ENCODE measurements around the gene CYP26C1. TPM values are rescaled to one million over a fixed set of nuclear protein-coding genes. Genes with fewer than 3 reads are reported as not detected.
"Not testable (repeated sequence)": the region's sequence is repeated elsewhere in the genome, so short reads cannot be mapped to it uniquely, and the experiment has no call there.

CYP26C1 gene
- total RNA-seq, 1 donor from 2014 or later, result 0.05 TPM

DNA sequence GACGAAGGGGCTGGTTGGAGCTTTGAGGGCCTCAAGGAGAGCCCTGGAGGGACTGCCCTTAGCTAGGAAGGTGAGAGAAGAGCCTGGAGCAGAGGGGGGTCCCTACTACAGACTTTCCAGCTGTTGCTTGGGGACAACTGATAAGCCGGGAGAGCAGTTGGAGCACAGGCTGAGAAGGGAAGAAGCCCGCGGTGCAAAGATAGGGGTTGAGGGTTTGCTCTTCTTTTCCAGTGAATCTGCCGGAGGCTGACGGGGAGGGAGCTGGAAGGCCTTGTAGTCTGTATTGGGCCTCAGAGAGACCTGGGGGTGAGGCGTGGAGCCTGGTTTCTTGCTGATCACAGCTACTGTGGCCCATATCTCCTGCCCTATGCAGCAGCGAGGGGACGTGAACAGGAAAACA, 36.8 kb downstream of the CYP26C1 start:
- ATAC-seq (no peak), DNase-seq (ENCODE audit: missing footprints) (no peak)

DNA sequence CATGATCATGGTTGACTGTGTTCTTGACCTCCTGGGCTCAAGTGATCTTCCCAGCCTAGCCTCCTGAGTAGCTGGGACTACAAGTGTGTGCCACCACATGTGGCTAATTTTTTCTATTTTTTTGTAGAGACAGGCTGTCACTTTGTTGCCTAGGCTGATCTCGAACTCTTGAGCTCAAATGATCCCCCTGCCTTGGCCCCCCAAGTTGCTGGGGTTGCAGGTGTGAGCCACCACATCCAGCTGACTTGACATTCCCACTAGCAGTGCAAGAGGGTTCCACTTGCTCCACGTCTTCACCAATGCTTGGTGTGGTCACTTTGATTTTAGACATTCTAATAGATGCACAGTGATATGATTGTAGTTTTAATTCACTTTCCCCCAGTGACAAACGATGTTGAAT, 38.2 kb downstream of the CYP26C1 start:
- ATAC-seq, result no peak
- DNase-seq (ENCODE audit: missing footprints), result no peak
- intact Hi-C loops (cut with DNase I), result no loop called here

More for the DNA sequence above, 36.8 kb downstream of the CYP26C1 start:
- intact Hi-C loops (cut with DNase I), result no loop called here

DNA sequence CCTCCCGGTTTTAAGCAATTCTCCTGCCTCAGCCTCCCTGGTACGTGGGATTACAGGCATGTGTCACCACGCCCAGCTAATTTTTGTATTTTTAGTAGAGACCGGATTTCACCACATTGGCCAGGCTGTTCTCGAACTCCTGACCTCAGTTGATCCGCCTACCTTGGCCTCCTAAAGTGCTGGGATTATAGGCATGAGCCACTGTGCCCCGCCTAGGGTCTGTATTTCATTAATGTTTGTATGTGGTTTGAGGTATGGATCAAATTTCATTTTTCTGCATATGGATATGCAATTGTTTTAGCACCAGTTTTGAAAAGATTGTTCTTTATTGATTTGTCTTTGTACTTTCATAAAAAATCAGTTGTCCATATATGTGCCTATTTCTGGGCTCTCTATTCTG, 39.1 kb downstream of the CYP26C1 start:
- intact Hi-C loops (cut with DNase I), result no loop called here
- DNase-seq (ENCODE audit: missing footprints), result no peak
- no peak for ATAC-seq

DNA sequence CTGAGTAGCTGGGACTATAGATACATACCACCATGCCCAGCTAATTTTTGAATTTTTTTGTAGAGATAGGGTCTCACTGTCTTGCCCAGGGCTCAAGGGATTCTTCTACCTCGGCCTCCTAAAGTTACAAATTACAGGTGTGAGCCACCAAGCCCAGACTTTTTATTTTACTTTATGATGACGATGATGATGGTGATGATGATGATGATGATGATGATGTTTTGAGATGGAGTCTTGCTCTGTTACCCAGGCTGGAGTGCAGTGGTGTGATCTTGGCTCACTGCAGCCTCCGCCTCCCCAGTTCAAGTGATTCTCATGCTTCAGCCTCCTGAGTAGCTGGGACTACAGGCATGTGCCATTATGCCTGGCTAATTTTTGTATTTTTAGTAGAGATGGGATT, 40.5 kb downstream of the CYP26C1 start:
- ATAC-seq; intact Hi-C loops (cut with DNase I); DNase-seq (ENCODE audit: missing footprints): not testable (repeated sequence)

DNA sequence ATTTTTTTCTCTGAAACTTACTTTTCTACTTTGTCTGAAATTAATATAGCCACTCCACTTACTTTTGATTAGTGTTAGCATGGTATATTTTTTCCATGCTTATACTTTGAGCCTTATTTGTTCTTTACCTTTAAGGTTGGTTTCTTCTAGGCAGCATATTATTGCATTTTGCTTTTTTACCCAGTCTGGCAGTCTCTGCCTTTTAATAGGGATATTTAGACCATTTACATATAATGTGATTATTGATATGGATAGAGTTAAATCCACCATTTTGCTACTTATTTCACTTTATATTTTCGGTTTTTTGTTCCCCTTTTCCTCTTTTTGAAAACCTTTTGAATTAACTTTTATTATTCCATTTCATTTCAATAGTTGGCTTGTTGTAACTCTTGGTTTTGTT, 43.4 kb downstream of the CYP26C1 start:
- ATAC-seq, result no peak
- DNase-seq (ENCODE audit: missing footprints), result no peak
- intact Hi-C loops (cut with DNase I), result no loop called here

DNA sequence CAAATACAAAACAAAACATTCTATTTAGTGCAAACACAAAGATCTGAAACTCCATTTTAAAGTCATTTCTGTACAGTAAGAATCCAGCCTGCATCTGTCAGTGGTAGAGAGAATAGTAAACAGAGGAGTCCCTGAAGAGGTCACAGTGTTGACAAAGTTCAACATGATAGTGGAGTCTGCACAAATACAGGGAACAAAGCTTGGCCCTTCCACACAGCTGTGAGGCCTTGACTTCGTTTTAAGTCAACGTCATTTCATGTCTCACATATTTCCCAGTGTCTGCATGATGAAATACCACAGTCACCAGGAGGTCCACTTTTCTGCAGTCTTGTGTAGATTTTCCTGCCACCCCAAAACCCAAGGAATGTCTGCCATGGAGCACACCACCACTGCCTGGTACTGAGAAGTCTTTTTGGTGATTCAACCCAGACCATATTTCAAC, 46.1 kb downstream of the CYP26C1 start:
- ATAC-seq (no peak), DNase-seq (ENCODE audit: missing footprints) (no peak)
- intact Hi-C loops (cut with DNase I), result no loop called here

DNA sequence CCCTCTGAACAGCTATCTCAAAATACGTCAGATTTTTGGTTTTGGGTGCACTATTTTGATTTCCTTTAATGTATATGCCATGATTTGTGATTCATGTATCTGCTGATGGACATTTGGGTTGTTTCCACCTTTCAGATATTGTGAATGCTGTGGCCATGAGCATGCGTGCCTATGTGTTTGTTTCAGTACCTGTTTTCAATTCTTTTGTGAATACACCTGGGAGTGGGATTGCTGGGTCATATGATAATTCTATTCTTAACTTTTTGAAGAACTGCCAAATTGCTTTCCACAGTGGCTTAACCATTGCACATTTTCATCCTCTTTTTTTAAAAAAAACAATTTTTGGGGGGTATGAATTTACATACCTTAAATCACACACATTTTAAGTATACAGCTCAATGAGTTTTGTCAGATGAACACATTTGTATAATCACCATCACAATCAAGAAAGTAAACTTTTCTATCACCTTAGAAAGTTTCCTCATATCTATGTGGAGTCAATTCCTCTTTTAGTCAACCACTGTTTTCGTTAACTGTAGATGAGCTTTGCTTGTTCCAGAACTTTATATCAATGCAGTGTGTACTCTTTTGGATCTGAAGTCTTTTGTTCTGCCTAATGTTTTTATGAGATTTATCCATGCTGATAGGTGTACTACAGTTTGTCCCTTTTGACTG, 50.0 kb downstream of the CYP26C1 start:
- no peak for ATAC-seq

DNA sequence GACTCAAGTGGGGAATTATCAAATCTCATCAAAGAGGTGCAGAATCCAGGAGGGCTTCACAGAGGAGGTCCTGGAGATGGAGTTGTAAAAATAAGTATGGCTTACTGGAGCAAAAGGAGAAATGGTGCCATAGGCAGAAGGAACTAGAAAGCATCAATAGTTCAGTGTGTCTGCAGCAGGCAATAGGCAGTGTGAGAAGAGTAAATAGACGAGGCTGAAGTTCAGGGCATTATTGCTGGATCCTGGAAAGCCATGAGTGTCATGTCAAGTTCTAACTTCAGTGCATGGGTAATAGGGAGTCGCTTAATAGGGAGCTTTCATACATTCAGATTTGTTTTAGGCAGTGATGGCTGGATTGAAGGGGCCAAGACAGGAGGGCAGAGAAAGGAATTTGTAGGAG, 52.4 kb downstream of the CYP26C1 start:
- DNase-seq (ENCODE audit: missing footprints) (no peak), ATAC-seq (no peak)
- intact Hi-C loops (cut with DNase I), result no loop called here

More for the DNA sequence above, 50.0 kb downstream of the CYP26C1 start:
- DNase-seq (ENCODE audit: missing footprints), result no peak
- intact Hi-C loops (cut with DNase I), result no loop called here

DNA sequence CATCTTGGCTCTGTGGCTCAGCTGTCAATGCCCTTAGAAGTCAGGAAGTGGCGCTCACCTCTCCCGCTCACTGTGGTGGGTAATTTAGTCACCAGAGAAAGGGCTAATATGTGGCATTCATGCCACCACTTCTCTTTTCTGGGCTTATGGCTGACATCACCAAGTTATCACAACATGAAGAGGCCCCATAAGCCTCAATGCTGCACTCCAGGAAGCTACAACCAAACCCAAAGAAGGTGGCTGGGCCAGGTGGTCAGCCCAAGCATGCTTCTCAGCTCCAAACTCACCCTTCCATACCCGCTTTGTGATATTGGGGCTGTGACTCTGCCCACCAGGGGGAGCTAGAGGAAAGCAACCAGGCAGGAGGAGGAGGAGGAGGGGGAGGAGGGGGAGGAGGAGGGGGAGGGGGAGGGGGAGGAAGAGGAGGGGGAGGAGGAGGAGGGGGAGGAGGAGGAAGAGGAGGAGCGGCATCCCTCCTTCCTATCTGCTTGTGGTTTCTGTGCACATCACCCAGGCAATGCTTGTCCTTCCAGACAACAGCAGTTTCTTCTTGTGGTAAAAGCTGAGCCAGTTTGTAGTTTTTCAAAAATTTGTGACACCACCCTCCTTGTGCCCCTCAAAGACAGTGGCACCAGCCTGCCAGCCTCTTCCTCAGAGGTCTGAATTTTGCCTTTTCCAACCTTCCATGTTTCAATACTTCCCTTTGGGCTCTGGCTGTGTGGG, 55.2 kb downstream of the CYP26C1 start:
- peak; percentile 62 for DNase-seq (ENCODE audit: missing footprints)
- intact Hi-C loops (cut with DNase I), result loop anchor here (2.0 kb wide), 1 partner anchor 173 kb away; no protein-coding TSS in a partner anchor
- ATAC-seq, result no peak

Other genes with a start within 250 kb of the CYP26C1 start
- 10.1 TPM for gene EXOC6, start 212.3 kb upstream of the CYP26C1 start, total RNA-seq
- not detected for gene CYP26A1, start 13.1 kb downstream of the CYP26C1 start, total RNA-seq

Measured in Right ventricle myocardium inferior (tissue), 1 donor.